Nephron (organoid): Measurements from ENCODE around the gene FAM78B.

Experiments
- H3K27ac Mint-ChIP-seq, 3 experiments: 2 replicates each; pipeline ENCODE4 v1.8.0; 2020; ENCODE audit warnings: mixed read lengths in 3 of 3, mild to moderate bottlenecking in 2 of 3, moderate library complexity in 1 of 3
- H3K27me3 Mint-ChIP-seq: 2 replicates; pipeline ENCODE4 v1.8.0; 2021; ENCODE audit warnings: low read depth, mild to moderate bottlenecking, moderate library complexity, mixed read lengths
- H3K36me3 Mint-ChIP-seq: 2 replicates; pipeline ENCODE4 v1.8.0; 2020; ENCODE audit warnings: low read depth, mixed read lengths
- H3K4me1 Mint-ChIP-seq: 2 replicates; pipeline ENCODE4 v1.8.0; 2020; ENCODE audit warnings: mixed read lengths
- H3K4me3 Mint-ChIP-seq, 3 experiments: 2 replicates each; pipeline ENCODE4 v1.8.0; 2020; ENCODE audit warnings: mild to moderate bottlenecking in 3 of 3, mixed read lengths in 3 of 3, moderate library complexity in 2 of 3
- H3K9me3 Mint-ChIP-seq: 2 replicates; pipeline ENCODE4 v1.8.0; 2020; ENCODE audit warnings: mixed read lengths
- CTCF ChIP-seq, 3 experiments: fragments of 200-600 bp; sonication (generic); IDR thresholded peaks; one replicate each; pipeline ENCODE4 v1.5.0; 2021; ENCODE audit warnings: antibody characterized with exemption in 3 of 3; ENCODE audit not compliant: unreplicated experiment in 3 of 3

Gene FAM78B

GRCh38 chr1:166039436-166040201 is 127.2 kb downstream of the FAM78B start:
- peaks cover 11% of the 10 kb centered on the region for H3K27me3 Mint-ChIP-seq
- H3K4me3 Mint-ChIP-seq = no peak overlapping the region
- no peaks in the 10 kb centered on the region for H3K9me3 Mint-ChIP-seq
- H3K4me1 Mint-ChIP-seq = no peaks in the 10 kb centered on the region
- H3K36me3 Mint-ChIP-seq = no peaks in the 10 kb centered on the region
- TF ChIP-seq CTCF (IDR thresholded peaks at IDR 0.05; ENCODE audit: unreplicated experiment in 3 of 3) = no peak
- H3K27ac Mint-ChIP-seq = no peak overlapping the region

GRCh38 chr1:166036092-166036491 is 130.7 kb downstream of the FAM78B start:
- Mint-ChIP-seq H3K27me3 (peaks cover 10% of the 10 kb centered on the region), H3K4me3 (no peak overlapping the region), H3K36me3 (no peaks in the 10 kb centered on the region), H3K9me3 (no peaks in the 10 kb centered on the region), H3K4me1 (peaks cover 10% of the 10 kb centered on the region), H3K27ac (no peak overlapping the region)
- TF ChIP-seq CTCF (IDR thresholded peaks at IDR 0.05; ENCODE audit: unreplicated experiment in 3 of 3) = no peak

- Mint-ChIP-seq H3K4me3 (no peak overlapping the region), H3K9me3 (no peaks in the 10 kb centered on the region), H3K36me3 (no peaks in the 10 kb centered on the region), H3K27me3 (peaks cover 10% of the 10 kb centered on the region), H3K4me1 (peaks cover 10% of the 10 kb centered on the region), H3K27ac (peak overlapping the region in 2 of 3 experiments; percentile 19 to 34)
- no peak for TF ChIP-seq CTCF (IDR thresholded peaks at IDR 0.05; ENCODE audit: unreplicated experiment in 3 of 3)
Measured at GRCh38 chr1:166032572-166033371, 134.0 kb downstream of the FAM78B start.

- H3K4me1 Mint-ChIP-seq = peaks cover 10% of the 10 kb centered on the region
- H3K4me3 Mint-ChIP-seq = no peak overlapping the region
- no peaks in the 10 kb centered on the region for H3K36me3 Mint-ChIP-seq
- peaks cover 5% of the 10 kb centered on the region for H3K27me3 Mint-ChIP-seq
- H3K9me3 Mint-ChIP-seq = no peaks in the 10 kb centered on the region
- no peak overlapping the region for H3K27ac Mint-ChIP-seq
- TF ChIP-seq CTCF (IDR thresholded peaks at IDR 0.05; ENCODE audit: unreplicated experiment in 3 of 3) = no peak
Measured at GRCh38 chr1:166031932-166032571, 134.7 kb downstream of the FAM78B start.

- no peak overlapping the region for H3K27ac Mint-ChIP-seq
- TF ChIP-seq CTCF (IDR thresholded peaks at IDR 0.05; ENCODE audit: unreplicated experiment in 3 of 3) = no peak
- H3K4me1 Mint-ChIP-seq = peaks cover 10% of the 10 kb centered on the region
- no peaks in the 10 kb centered on the region for H3K36me3 Mint-ChIP-seq
- H3K9me3 Mint-ChIP-seq = no peaks in the 10 kb centered on the region
- no peak overlapping the region for H3K4me3 Mint-ChIP-seq
- peaks cover 9% of the 10 kb centered on the region for H3K27me3 Mint-ChIP-seq
Measured at GRCh38 chr1:166029196-166029945, 137.4 kb downstream of the FAM78B start.
